SK-MEL-5 (cell line): ENCODE results near the gene SMG6. TPM values are rescaled to one million over a fixed set of nuclear protein-coding genes. Genes with fewer than 3 reads are reported as not detected.

Experiments
- DNase-seq: peaks from one replicate; pipeline ENCODE4 v3.0.0-alpha.2; 2016; ENCODE audit warnings: low read depth, low spot score
- in situ Hi-C: cut with HindIII; loops from 2 replicates; pipeline ENCODE4 v1.10.0; 2016; ENCODE audit warnings: low sequenced_read_pairs, high pct_unique_total_duplicates, low pct_unique_long_range_greater_than_20kb
- total RNA-seq: library from RNA; depleted of rRNA; stranded (reverse); fragments of >200 nt; shearing (Covaris generic); gene quantifications from 2 replicates; pipeline ENCODE4 v1.2.3, GENCODE V29; 2014

SMG6 gene
- total RNA-seq, 1 experiment from 2014 or later = 10.0 TPM

DNA sequence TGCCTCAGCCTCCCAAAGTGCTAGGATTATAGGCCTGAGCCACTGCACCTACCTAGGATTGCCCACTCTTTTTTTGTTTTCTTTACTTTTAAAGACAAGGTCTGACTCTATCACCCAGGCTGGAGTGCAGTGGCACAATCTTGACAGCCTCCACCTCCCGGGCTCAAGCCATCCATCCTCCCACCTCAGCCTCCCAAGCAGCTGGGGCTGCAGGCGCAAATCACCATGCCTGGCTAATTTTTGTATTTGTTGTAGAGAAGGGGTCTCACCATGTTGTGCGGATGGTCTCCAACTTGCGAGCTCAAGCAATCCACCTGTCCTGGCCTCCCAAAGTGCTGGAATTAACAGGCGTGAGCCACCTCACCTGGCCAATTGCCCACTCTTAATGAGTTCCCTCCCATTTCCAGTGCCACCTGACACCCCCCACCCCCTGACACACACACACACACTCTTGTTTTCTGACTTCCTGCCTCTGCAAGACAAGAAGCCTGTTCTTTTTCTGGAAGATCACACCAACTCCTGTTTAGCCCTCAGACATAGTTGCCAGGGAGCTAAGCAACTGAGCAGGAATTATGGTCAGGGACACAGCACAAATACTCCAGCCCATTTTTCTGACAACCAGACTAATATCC, 259.2 kb downstream of the SMG6 start:
- DNase-seq = peak; percentile 85
- in situ Hi-C loops = no loop called here

DNA sequence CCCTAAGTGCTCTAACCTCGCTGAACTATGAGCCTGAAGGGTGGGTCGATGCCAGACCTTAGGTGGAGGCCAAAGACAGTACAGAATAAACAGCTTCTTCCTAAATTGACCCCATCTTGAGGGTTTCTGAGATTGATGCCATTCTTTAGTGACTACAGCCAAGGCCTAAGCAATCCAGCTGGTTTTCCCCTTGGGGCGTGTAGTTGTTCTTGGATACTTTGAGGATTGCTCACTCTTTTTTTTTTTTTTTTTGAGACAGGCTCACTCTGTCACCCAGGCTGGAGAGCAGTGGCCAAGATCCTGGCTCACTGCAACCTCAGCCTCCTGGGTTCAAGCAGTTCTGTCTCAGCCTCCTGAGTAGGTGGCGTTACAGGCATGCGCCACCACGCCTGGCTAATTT, 259.8 kb downstream of the SMG6 start:
- in situ Hi-C loops = no loop called here
- DNase-seq = peak; percentile 24

DNA sequence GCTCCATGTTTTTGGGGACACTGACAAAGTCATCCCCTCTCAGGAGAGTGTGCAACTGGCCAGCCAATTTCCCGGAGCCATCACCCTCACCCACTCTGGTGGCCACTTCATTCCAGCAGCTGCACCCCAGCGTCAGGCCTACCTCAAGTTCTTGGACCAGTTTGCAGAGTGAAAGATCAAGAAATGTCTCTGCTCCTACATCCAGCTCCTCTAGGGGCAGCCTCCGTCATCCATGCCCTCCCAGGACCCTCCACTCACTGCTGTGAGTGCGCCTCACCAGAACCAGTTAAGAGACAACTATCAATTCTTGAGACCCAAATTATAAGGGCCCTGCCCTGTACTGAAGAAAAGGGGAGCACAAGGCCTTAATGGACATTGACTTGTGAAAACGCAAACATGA, 260.7 kb downstream of the SMG6 start:
- in situ Hi-C loops = no loop called here
- peak; percentile 26 for DNase-seq

GRCh38 chr17:2042390-2042847, 261.2 kb downstream of the SMG6 start:
- peak; percentile 26 for DNase-seq
- in situ Hi-C loops = no loop called here

- peak; percentile 95 for DNase-seq
- in situ Hi-C loops = no loop called here
These were observed 261.8 kb downstream of the SMG6 start, which contains the start of gene OVCA2 for GRCh38 chr17:2041561-2042389. Gene OVCA2 (plus strand): TSS chr17:2042022. CDS start chr17:2042048, 26 bp downstream.

- DNase-seq = no peak
- in situ Hi-C loops = no loop called here
These were observed 262.5 kb downstream of the SMG6 start for GRCh38 chr17:2040942-2041560.

GRCh38 chr17:2040219-2040827, 263.3 kb downstream of the SMG6 start:
- no peak for DNase-seq
- in situ Hi-C loops = no loop called here

DNA sequence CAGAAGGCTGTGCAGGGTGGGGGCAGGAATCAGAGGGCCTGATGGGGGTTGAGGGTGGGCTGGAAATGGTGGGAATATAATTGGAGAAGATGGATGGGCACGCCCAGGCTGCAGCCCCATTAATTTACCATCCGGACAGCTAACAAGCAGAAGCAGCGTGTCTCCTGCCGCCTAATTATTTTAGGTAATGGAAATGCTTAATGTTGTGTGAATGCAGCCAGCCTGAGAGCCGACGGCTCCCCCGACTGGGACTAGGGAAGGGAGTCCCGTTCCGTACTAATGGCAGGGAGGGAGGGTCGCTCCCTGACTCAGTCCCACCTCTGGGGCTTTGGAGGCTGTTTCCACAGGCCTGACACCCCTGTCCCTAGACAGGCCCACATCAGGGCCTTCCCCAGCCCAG, 266.4 kb downstream of the SMG6 start:
- in situ Hi-C loops = no loop called here
- DNase-seq = no peak

DNA sequence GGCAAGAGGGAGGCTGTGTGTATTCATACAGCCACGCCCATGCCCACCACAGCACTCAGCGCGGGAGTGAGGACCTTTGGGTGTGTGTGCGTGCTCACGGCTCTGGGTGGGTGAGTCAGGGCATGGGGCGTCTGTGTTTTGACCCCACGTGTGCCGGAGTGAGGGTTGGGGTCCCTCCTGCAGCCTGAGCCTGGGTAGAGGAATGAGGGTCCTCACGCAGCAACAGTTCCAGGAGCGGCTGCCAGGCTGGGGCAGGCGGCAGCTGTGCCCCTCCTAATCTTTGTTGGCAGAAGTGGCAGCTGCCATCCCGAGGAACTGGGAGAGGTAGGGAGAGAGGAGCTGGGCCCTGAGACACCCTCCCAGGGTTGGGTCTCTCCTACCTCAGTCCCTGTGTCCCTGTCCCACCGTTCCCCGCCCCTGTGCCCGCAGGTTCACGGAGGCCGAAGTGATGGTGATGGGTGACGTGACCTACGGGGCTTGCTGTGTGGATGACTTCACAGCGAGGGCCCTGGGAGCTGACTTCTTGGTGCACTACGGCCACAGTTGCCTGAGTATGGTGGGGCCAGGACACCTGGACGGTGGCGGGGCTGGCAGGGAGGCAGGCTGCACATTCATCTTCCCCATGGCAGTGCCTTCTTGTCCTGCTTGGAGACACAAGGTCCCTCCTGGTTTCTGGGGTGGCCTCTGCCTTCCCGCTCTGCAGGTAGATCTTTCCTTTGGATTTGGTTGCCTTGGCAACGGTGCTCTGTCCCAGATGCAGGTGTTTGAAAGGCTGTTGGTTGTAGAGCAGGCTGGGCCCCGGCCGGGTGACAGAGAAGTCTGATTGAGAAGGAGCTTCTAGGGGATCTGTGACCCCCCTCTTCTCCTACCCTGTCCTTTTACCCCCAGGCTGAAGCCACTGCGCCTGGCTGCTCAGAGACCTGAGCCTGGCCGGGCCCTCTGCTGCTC, 267.8 kb downstream of the SMG6 start:
- no peak for DNase-seq
- in situ Hi-C loops = no loop called here

DNA sequence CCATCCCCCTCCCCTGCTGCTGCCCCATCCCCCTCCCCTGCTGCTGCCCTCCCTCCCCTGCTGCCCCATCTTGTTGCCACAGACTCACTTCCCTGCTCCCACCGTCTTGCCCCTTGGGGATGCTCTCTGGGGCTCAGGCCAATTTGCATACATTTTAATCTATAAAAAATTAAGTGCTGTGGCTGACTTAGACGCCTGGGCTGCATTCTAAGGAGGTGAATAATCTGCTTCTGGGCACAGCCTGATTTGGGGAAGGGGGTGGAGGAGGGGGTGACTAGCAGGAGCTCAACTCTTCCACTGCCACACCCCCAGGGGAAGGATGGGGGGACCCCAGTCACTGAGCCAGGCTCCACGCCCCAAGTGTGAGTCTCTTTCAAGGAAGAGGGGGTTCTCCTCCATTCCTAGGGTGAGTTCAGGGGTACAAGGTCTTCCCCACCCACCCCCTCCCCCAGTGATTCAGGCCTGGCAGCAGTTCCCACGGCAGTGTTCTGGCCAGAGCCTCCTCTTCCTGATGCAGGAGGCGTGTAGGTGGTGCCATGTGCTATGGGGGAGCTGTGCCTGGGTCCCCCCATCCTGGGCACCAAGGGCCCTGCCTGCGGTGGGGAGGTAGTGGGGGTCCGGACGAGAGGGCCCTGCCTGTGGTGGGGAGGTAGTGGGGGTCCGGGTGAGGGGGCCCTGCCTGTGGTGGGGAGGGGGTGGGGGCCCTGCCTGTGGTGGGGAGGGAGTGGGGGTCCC, 268.6 kb downstream of the SMG6 start:
- in situ Hi-C loops = no loop called here
- DNase-seq = no peak

DNA sequence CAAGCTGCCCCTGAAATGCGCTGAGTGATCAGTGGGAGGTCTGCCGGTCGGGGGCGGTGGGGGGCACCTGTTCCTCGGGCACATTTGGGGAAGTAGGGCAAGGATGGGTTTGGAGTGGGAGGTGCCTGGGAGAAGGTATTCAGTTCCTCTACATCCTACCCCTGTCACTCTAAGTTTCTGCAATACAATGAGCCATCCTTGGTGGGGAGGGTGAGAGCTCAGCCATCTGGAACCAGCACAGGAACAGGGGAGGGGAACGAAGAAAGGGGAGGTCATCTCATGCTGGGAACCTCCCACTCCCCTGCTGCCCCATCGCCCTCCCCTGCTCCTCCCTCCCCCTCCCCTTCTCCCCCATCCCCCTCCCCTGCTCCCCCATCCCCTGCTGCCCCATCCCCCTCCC, 269.4 kb downstream of the SMG6 start:
- DNase-seq = no peak
- in situ Hi-C loops = no loop called here

GRCh38 chr17:2033153-2033552, 270.4 kb downstream of the SMG6 start:
- in situ Hi-C loops = no loop called here
- no peak for DNase-seq

GRCh38 chr17:2030779-2031163, 272.8 kb downstream of the SMG6 start:
- no peak for DNase-seq
- in situ Hi-C loops = no loop called here

- in situ Hi-C loops = no loop called here
- DNase-seq = peak; percentile 92
These were observed 273.4 kb downstream of the SMG6 start, which contains the start of gene DPH1 for GRCh38 chr17:2029911-2030778. Gene DPH1 (plus strand): TSS chr17:2030153. CDS start chr17:2030170, 17 bp downstream.

DNA sequence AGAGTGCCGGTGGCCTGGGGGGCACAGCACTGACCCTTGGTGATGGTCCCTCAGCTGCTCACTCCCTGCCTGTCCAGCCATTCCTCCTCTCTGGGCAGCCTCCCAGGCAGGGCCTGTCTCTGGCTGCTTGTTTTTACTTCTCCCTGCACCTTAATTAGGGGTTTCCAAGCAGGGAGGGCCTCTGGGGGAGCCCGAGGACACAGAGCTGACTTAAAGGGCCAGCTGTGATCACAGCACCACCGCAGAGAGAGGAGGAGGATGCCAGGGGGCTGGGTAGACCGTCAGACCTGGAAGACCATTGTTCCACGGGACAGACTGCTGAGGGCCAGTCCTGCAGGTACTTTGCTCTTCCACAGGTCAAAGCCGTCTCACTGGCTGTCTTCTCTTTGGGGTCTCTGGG, 274.8 kb downstream of the SMG6 start:
- no peak for DNase-seq
- in situ Hi-C loops = no loop called here

GRCh38 chr17:2028234-2028614, 275.4 kb downstream of the SMG6 start:
- in situ Hi-C loops = no loop called here
- DNase-seq = no peak
